Fibroblast of mammary gland (primary cell): Measurements from ENCODE around the gene TRAP1.

Experiments
- DNase-seq: peaks from one replicate; pipeline ENCODE4 v3.0.0-alpha.2; 2010; ENCODE audit warnings: low read depth
- H3K4me3 ChIP-seq: 2 replicates; pipeline ENCODE4 v1.5.1; 2011; ENCODE audit warnings: low read depth, mild to moderate bottlenecking, low read length, moderate library complexity; ENCODE audit not compliant: control insufficient read depth
- TF ChIP-seq, protein P1 (sequence below): conservative IDR thresholded peaks from 2 replicates; pipeline ENCODE4 v1.5.1; 2011; ENCODE audit warnings: low read depth, low read length, inconsistent platforms; ENCODE audit not compliant: control insufficient read depth, insufficient read depth

Gene TRAP1

GRCh38 chr16:3738541-3738940, 21.2 kb upstream of the TRAP1 start:
- TF ChIP-seq, protein P1, sequence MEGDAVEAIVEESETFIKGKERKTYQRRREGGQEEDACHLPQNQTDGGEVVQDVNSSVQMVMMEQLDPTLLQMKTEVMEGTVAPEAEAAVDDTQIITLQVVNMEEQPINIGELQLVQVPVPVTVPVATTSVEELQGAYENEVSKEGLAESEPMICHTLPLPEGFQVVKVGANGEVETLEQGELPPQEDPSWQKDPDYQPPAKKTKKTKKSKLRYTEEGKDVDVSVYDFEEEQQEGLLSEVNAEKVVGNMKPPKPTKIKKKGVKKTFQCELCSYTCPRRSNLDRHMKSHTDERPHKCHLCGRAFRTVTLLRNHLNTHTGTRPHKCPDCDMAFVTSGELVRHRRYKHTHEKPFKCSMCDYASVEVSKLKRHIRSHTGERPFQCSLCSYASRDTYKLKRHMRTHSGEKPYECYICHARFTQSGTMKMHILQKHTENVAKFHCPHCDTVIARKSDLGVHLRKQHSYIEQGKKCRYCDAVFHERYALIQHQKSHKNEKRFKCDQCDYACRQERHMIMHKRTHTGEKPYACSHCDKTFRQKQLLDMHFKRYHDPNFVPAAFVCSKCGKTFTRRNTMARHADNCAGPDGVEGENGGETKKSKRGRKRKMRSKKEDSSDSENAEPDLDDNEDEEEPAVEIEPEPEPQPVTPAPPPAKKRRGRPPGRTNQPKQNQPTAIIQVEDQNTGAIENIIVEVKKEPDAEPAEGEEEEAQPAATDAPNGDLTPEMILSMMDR = no peak
- no peak for DNase-seq
- no peak overlapping the region for H3K4me3 ChIP-seq

DNA sequence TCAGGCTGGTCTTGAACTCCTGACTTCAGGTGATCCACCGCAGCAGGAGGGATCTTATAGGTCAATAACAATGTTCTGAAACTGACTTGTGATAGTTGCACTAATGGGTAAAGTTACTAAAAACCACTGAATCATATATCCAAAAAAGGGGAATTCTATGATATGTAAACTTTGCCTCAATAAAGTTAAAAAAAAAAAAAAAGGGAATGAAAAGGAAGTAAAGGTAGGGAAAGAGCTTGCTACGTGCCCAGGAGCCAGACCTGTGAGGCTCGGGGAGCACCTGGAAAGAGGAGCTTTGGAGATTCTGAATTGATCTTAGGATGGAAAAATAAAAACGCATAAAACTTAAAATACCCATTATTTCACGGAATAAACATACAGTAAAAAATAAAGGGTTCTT, 20.8 kb upstream of the TRAP1 start:
- H3K4me3 ChIP-seq = no peak overlapping the region
- no peak for DNase-seq
- TF ChIP-seq, protein P1 = no peak

DNA sequence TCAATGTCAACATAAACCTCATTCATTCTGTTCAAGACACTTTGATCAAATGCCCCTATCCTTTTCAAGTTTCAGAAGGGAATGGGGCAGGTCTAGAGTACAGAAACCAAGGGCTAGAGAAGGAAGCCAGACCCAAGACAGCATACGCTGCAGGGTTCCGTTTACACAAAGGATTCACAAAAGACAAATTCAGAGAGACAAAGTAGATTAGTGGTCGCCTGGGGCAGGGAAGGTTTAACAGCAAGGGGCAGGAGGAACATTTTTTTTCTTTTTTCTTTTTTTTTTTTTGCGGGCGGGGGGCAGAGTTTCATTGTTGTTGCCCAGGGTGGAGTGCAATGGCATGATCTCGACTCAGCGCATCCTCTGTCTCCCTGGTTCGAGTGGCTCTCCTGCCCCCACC, 19.9 kb upstream of the TRAP1 start:
- TF ChIP-seq, protein P1 = no peak

GRCh38 chr16:3736116-3736515, 18.8 kb upstream of the TRAP1 start:
- H3K4me3 ChIP-seq = no peak overlapping the region
- TF ChIP-seq, protein P1 = no peak
- DNase-seq = no peak

More for the DNA sequence above, 19.9 kb upstream of the TRAP1 start:
- H3K4me3 ChIP-seq = no peak overlapping the region
- DNase-seq = no peak

GRCh38 chr16:3735541-3735940, 18.2 kb upstream of the TRAP1 start:
- no peak for DNase-seq
- TF ChIP-seq, protein P1 = no peak
- no peak overlapping the region for H3K4me3 ChIP-seq

GRCh38 chr16:3734758-3735221, 17.5 kb upstream of the TRAP1 start:
- H3K4me3 ChIP-seq = no peak overlapping the region
- DNase-seq = no peak
- TF ChIP-seq, protein P1 = no peak

DNA sequence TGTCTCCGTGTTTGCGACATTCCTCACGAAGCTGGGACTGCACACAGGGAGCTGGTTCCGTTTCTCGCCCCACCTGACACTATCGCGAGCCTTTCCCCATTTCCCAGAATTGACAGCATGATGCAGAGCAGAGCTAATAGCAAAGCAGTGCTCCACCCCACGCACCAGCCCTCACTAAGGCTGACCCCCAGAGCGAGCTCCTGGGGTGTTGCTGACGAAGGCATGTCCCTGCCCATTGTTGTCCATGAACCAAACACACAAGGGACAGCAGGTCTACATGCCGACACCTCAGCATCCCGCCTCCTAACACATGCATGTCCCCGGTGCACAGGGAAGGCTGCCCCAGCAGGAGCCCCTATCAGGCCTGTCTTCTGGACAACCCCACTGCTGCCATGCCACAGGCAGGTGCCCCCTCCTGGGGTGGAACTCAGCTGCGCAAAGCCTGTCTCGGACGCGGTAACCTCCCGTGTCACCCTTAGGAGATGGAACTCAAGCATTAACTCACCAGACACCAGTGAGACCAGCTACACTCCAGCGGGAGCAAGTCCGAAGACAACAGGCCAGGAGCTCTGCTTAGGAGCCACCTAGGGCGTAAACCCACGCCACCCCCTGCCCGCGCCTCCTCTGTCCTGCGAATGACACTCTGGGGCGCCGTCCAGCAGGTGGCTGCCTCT, 16.9 kb upstream of the TRAP1 start:
- TF ChIP-seq, protein P1 = no peak
- no peak overlapping the region for H3K4me3 ChIP-seq
- no peak for DNase-seq
